H1 (cell line): ENCODE measurements around the gene TMCC3. TPM values are rescaled to one million over a fixed set of nuclear protein-coding genes. Genes with fewer than 3 reads are reported as not detected.

Experiments
- CTCF ChIA-PET: fragments of 300-600 bp; sonication (Branson Sonifier 250); formaldehyde crosslinking; loops from one replicate; lab custom pipeline; 2021; ENCODE audit not compliant: partially characterized antibody; lab: Charles Lee
- POLR2A ChIA-PET: fragments of 300-600 bp; sonication (Branson Sonifier 250); formaldehyde crosslinking; loops from one replicate; lab custom pipeline; 2021; ENCODE audit warnings: inconsistent platforms; ENCODE audit not compliant: partially characterized antibody; lab: Charles Lee
- DNase-seq, 2 experiments: peaks; one replicate each; pipeline versions ENCODE4 v3.0.0 to v3.0.0-alpha.2; 2010 to 2022; ENCODE audit warnings: low spot score in 2 of 2, low read depth in 1 of 2, mixed read lengths in 1 of 2
- FAIRE-seq: peaks from 2 replicates; lab custom pipeline; 2011; peaks lifted over from hg19 to GRCh38; lab: Jason Lieb, UNC
- H2AFZ ChIP-seq: 2 replicates; pipeline ENCODE4 v1.8.1; 2012; ENCODE audit warnings: low read length, inconsistent platforms
- H2AK5ac ChIP-seq: 2 replicates; pipeline ENCODE4 v1.6.1; 2013; ENCODE audit warnings: low read depth, low read length
- H2BK120ac ChIP-seq: replicated peaks from 2 replicates; pipeline ENCODE3; 2013; ENCODE audit warnings: low read depth, low read length, inconsistent platforms
- H2BK12ac ChIP-seq: 2 replicates; pipeline ENCODE4 v1.6.1; 2013; ENCODE audit warnings: low read depth, low read length
- H2BK15ac ChIP-seq: 2 replicates; pipeline ENCODE4 v1.6.1; 2013; ENCODE audit warnings: low read length
- H2BK20ac ChIP-seq: 2 replicates; pipeline ENCODE4 v1.6.1; 2013; ENCODE audit warnings: low read length
- H2BK5ac ChIP-seq: 2 replicates; pipeline ENCODE4 v1.6.1; 2013; ENCODE audit warnings: low read depth, low read length
- H3K14ac ChIP-seq: 2 replicates; pipeline ENCODE4 v1.6.1; 2013; ENCODE audit warnings: inconsistent platforms; ENCODE audit not compliant: insufficient read length
- H3K18ac ChIP-seq: 2 replicates; pipeline ENCODE4 v1.6.1; 2013; ENCODE audit warnings: low read length; ENCODE audit errors: extremely low read depth
- H3K23ac ChIP-seq: 2 replicates; pipeline ENCODE4 v1.6.1; 2013; ENCODE audit warnings: inconsistent platforms; ENCODE audit not compliant: insufficient read length
- H3K23me2 ChIP-seq: 2 replicates; pipeline ENCODE4 v1.6.1; 2013; ENCODE audit warnings: low read depth, low read length
- H3K27ac ChIP-seq: 2 replicates; pipeline ENCODE4 v1.6.1; 2011; ENCODE audit warnings: low read depth, low read length, inconsistent platforms
- H3K27me3 ChIP-seq, 4 experiments: replicated peaks in 1 of 4; 1 replicate in 1 of 4; 2 replicates in 3 of 4; pipeline versions ENCODE4 v1.6.1 to v1.8.1; 2011 to 2013; ENCODE audit warnings: low read length in 3 of 4, mild to moderate bottlenecking in 3 of 4, inconsistent platforms in 2 of 4, mixed read lengths in 2 of 4, moderate library complexity in 1 of 4; ENCODE audit not compliant: control insufficient read depth in 3 of 4, insufficient read depth in 3 of 4; ENCODE audit errors: extremely low read depth in 1 of 4
- H3K36me3 ChIP-seq, 4 experiments: 2 replicates each; pipeline versions ENCODE4 v1.6.1 to v1.8.1; 2011 to 2013; ENCODE audit warnings: mild to moderate bottlenecking in 4 of 4, low read length in 3 of 4, moderate library complexity in 2 of 4, control low read depth in 1 of 4, inconsistent platforms in 1 of 4; ENCODE audit not compliant: insufficient read depth in 4 of 4, control insufficient read depth in 2 of 4
- H3K4ac ChIP-seq: replicated peaks from 2 replicates; pipeline ENCODE3; 2013; ENCODE audit warnings: low read length, low read depth, mixed read lengths, inconsistent platforms; ENCODE audit not compliant: insufficient read length
- H3K4me1 ChIP-seq, 4 experiments: replicated peaks in 1 of 4; 1 replicate in 1 of 4; 2 replicates in 3 of 4; pipeline versions ENCODE4 v1.6.1 to v1.8.1; 2011 to 2013; ENCODE audit warnings: low read length in 3 of 4, inconsistent platforms in 2 of 4, mixed read lengths in 1 of 4; ENCODE audit not compliant: insufficient read depth in 4 of 4, control insufficient read depth in 3 of 4
- H3K4me2 ChIP-seq, 2 experiments: 2 replicates each; pipeline versions ENCODE4 v1.6.1 to v1.8.1; 2011 to 2013; ENCODE audit warnings: low read depth in 2 of 2, low read length in 2 of 2, control low read depth in 1 of 2, inconsistent platforms in 1 of 2, mild to moderate bottlenecking in 1 of 2; ENCODE audit not compliant: insufficient read depth in 1 of 2
- H3K4me3 ChIP-seq, 4 experiments: fragments of 200-600, 300-600 bp in 1 of 4; sonication (generic), shearing (Covaris generic), sonication (Bioruptor Twin) in 1 of 4; 2 replicates each; pipeline versions ENCODE4 v1.5.1 to v1.8.1; 2011 to 2016; ENCODE audit warnings: low read length in 4 of 4, low read depth in 3 of 4, control low read depth in 2 of 4, inconsistent platforms in 2 of 4, mild to moderate bottlenecking in 2 of 4, mixed read lengths in 1 of 4, moderate library complexity in 1 of 4; ENCODE audit not compliant: insufficient read depth in 2 of 4; ENCODE audit errors: extremely low read depth in 1 of 4
- H3K56ac ChIP-seq: replicated peaks from 2 replicates; pipeline ENCODE3; 2013; ENCODE audit warnings: low read depth, mild to moderate bottlenecking, mixed read lengths, low read length, inconsistent platforms; ENCODE audit not compliant: insufficient read length
- H3K79me1 ChIP-seq: 2 replicates; pipeline ENCODE4 v1.6.1; 2013; ENCODE audit warnings: low read depth, low read length, control low read depth
- H3K79me2 ChIP-seq, 2 experiments: 2 replicates each; pipeline versions ENCODE4 v1.6.1 to v1.8.1; 2012 to 2013; ENCODE audit warnings: low read length in 2 of 2, mild to moderate bottlenecking in 2 of 2, inconsistent platforms in 1 of 2; ENCODE audit not compliant: insufficient read depth in 2 of 2, control insufficient read depth in 1 of 2
- H3K9ac ChIP-seq, 4 experiments: replicated peaks in 1 of 4; 1 replicate in 1 of 4; 2 replicates in 3 of 4; pipeline versions ENCODE4 v1.6.1 to v1.8.1; 2011 to 2013; ENCODE audit warnings: low read depth in 3 of 4, low read length in 3 of 4, control low read depth in 2 of 4, mild to moderate bottlenecking in 2 of 4, moderate library complexity in 2 of 4, inconsistent platforms in 1 of 4; ENCODE audit errors: extremely low read depth in 1 of 4
- H3K9me3 ChIP-seq, 2 experiments: 2 replicates each; pipeline versions ENCODE4 v1.6.1 to v1.8.1; 2012 to 2013; ENCODE audit warnings: mild to moderate bottlenecking in 2 of 2, moderate library complexity in 2 of 2, control low read depth in 1 of 2, inconsistent platforms in 1 of 2, low read depth in 1 of 2, low read length in 1 of 2, mixed read lengths in 1 of 2; ENCODE audit not compliant: insufficient read depth in 2 of 2
- H4K20me1 ChIP-seq, 2 experiments: replicated peaks in 1 of 2; 2 replicates each; pipeline versions ENCODE3 to v1.8.1; 2011 to 2013; ENCODE audit warnings: inconsistent platforms in 2 of 2, low read length in 2 of 2, mild to moderate bottlenecking in 1 of 2; ENCODE audit not compliant: insufficient read depth in 2 of 2, control insufficient read depth in 1 of 2
- H4K5ac ChIP-seq: 2 replicates; pipeline ENCODE4 v1.6.1; 2013; ENCODE audit warnings: low read length, low read depth, mixed read lengths, inconsistent platforms; ENCODE audit not compliant: insufficient read length
- H4K8ac ChIP-seq: 2 replicates; pipeline ENCODE4 v1.8.0; 2013; ENCODE audit warnings: mild to moderate bottlenecking, moderate library complexity, low read length, inconsistent platforms; ENCODE audit not compliant: insufficient read depth; ENCODE audit errors: extremely low read depth
- H4K91ac ChIP-seq: replicated peaks from 2 replicates; pipeline ENCODE3; 2013; ENCODE audit warnings: low read length, mixed read lengths, inconsistent platforms; ENCODE audit not compliant: insufficient read length
- CEBPB ChIP-seq: IDR thresholded peaks from 2 replicates; pipeline ENCODE4 v1.6.1; 2012; ENCODE audit warnings: low read depth, low read length
- CTBP2 ChIP-seq: IDR thresholded peaks from 2 replicates; pipeline ENCODE4 v1.7.0; 2011; ENCODE audit warnings: borderline replicate concordance, mild to moderate bottlenecking, moderate library complexity, mixed read lengths, low read length; ENCODE audit not compliant: insufficient read depth, insufficient read length
- EGR1 ChIP-seq: IDR thresholded peaks from 2 replicates; pipeline ENCODE4 v1.6.1; 2011; ENCODE audit warnings: low read depth, low read length, borderline replicate concordance
- JUND ChIP-seq: IDR thresholded peaks from 2 replicates; pipeline ENCODE4 v1.6.1; 2011; ENCODE audit warnings: mild to moderate bottlenecking, improper control_type of control experiment, low read length
- KDM1A ChIP-seq: fragments of 200-600, 300-600 bp; sonication (generic); IDR thresholded peaks from 2 replicates; pipeline ENCODE4 v1.7.1; 2016; ENCODE audit warnings: mild to moderate bottlenecking, low read length, borderline replicate concordance
- MAFK ChIP-seq: IDR thresholded peaks from 2 replicates; pipeline ENCODE4 v1.6.1; 2012; ENCODE audit warnings: low read depth, mild to moderate bottlenecking, improper control_type of control experiment, low read length
- NANOG ChIP-seq: IDR thresholded peaks from 2 replicates; pipeline ENCODE4 v1.6.1; 2011; ENCODE audit warnings: low read length, low read depth, mild to moderate bottlenecking, inconsistent platforms; ENCODE audit not compliant: insufficient read depth, poor library complexity, severe bottlenecking
- PHF8 ChIP-seq: fragments of 200-600 bp; sonication (generic); conservative IDR thresholded peaks from 2 replicates; pipeline ENCODE4 v1.7.1; 2012; ENCODE audit warnings: low read depth, mild to moderate bottlenecking, inconsistent platforms, low read length, moderate library complexity
- POLR2A ChIP-seq, 2 experiments: IDR thresholded peaks; 1 replicate in 1 of 2; 2 replicates in 1 of 2; pipeline ENCODE4 v1.6.1; 2011; ENCODE audit warnings: low read depth in 2 of 2, low read length in 2 of 2, mild to moderate bottlenecking in 2 of 2; ENCODE audit errors: control extremely low read depth in 1 of 2
- RBBP5 ChIP-seq: IDR thresholded peaks from 2 replicates; pipeline ENCODE4 v1.7.1; 2012; ENCODE audit warnings: low read depth, mild to moderate bottlenecking, inconsistent platforms, low read length, moderate library complexity, borderline replicate concordance
- RXRA ChIP-seq: IDR thresholded peaks from 2 replicates; pipeline ENCODE4 v1.6.1; 2011; ENCODE audit warnings: low read depth, mild to moderate bottlenecking, low read length, moderate library complexity; ENCODE audit not compliant: insufficient read depth
- SRF ChIP-seq: IDR thresholded peaks from 2 replicates; pipeline ENCODE4 v1.6.1; 2011; ENCODE audit warnings: mild to moderate bottlenecking, low read depth, low read length, moderate library complexity
- WGBS, 2 experiments: shearing (Covaris generic) in 1 of 2; methylation state at CpG; one replicate each; pipeline versions ENCODE4 v1.1.6 to v1.1.7; 2013 to 2015; ENCODE audit warnings: low lambda C conversion rate in 2 of 2, mixed read lengths in 2 of 2, inconsistent platforms in 1 of 2, low coverage in 1 of 2, missing lambda C conversion rate in 1 of 2; ENCODE audit not compliant: insufficient replicate concordance in 2 of 2, insufficient coverage in 1 of 2, insufficient read length in 1 of 2; ENCODE audit errors: extremely low coverage in 1 of 2, missing lambda C conversion rate in 1 of 2; 5-methylcytosine and 5-hydroxymethylcytosine counted together
- polyA plus RNA-seq, 7 experiments: library from polyadenylated mRNA; depleted of rRNA in 3 of 7; stranded (reverse) in 5 of 7; unstranded in 2 of 7; fragments of >200 nt in 5 of 7; fragments of 200-250 nt in 2 of 7; gene quantifications; 1 replicate in 5 of 7; 2 replicates in 1 of 7; 4 replicates in 1 of 7; pipeline versions ENCODE4 v1.2.1 to v1.2.3, GENCODE V29; 2011 to 2013; ENCODE audit warnings: missing spikeins in 2 of 7, mixed read lengths in 2 of 7
- total RNA-seq: library from RNA; stranded (reverse); fragmentation: NEBNext Ultra II Directional; extraction: Animal tissue kit (Norgen Biotek cat#: 25700); gene quantifications from 2 replicates; pipeline ENCODE4 v1.2.1, GENCODE V29; 2021
- TF ChIP-seq, protein P1 (sequence below): IDR thresholded peaks from 2 replicates; pipeline ENCODE4 v1.6.1; 2011; ENCODE audit warnings: low read depth, mild to moderate bottlenecking, low read length; ENCODE audit not compliant: insufficient read depth

Gene TMCC3
- total and polyA plus RNA-seq, 2 of the 8 experiments (the other 6 are each of a cell fraction or from before 2014, with no cell fraction given): 1.7 to 4.1 TPM

DNA sequence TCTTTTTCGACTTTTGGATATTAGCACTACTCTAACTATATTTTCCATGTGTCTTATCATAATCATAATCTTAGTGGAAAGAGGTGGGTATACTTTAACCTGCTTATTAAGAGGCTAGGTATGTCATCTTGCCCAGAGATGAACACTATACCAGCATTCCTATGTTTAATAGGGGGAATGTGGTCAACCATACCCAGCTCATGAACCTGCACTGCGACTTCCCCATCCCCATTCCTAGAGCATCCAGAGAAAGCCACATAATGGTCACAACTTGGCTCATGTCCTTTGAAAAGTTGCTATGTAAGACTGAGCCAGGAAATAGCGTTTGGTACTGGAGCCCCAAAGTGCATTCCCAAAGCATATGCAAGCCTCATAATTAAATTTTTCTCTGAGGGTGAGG is 55.2 kb downstream of the TMCC3 start:
- ChIA-PET CTCF (interaction anchor here (1.5 kb wide), 1 partner anchor 9 kb away, joined by 7 read pairs; no protein-coding TSS in a partner anchor), POLR2A (interaction anchor here (1.8 kb wide), 1 partner anchor 56 kb away, joined by 3 read pairs; no protein-coding TSS in a partner anchor)
- no peak overlapping the region for H2AFZ ChIP-seq
- H3K18ac ChIP-seq: no peak overlapping the region
- 81% methylated on average over 3 of the region's 3 CpGs; no CpG with 5 or more reads in 1 of the 2 experiments for WGBS, 2 experiments
- no peak overlapping the region for H2BK120ac ChIP-seq
- H2AK5ac ChIP-seq: no peak overlapping the region
- no peak overlapping the region for H3K23ac ChIP-seq
- H3K9ac ChIP-seq: no peak overlapping the region
- FAIRE-seq (no peak), DNase-seq (no peak)
- no peaks in the 10 kb centered on the region for H3K79me2 ChIP-seq
- H3K14ac ChIP-seq: no peak overlapping the region
- H3K4me1 ChIP-seq: peaks cover 0 to 3% (median under 1%) of the 10 kb centered on the region in 4 experiments; a peak in 2 of 7 replicates
- TF ChIP-seq JUND (no peak), PHF8 (no peak), CTBP2 (no peak), SRF (no peak), KDM1A (no peak), EGR1 (no peak), RXRA (no peak), MAFK (no peak), NANOG (no peak), POLR2A (IDR thresholded peaks at IDR 0.05; ENCODE audit: control extremely low read depth in 1 of 2, low read depth in 2 of 2, low read length in 2 of 2) (no peak), CEBPB (no peak), RBBP5 (no peak)
- TF ChIP-seq, protein P1, sequence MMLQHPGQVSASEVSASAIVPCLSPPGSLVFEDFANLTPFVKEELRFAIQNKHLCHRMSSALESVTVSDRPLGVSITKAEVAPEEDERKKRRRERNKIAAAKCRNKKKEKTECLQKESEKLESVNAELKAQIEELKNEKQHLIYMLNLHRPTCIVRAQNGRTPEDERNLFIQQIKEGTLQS: no peak
- H4K8ac ChIP-seq: no peak overlapping the region
- no peak overlapping the region for H3K56ac ChIP-seq
- H4K5ac ChIP-seq: no peak overlapping the region
- no peak overlapping the region for H3K27ac ChIP-seq
- H3K79me1 ChIP-seq: no peaks in the 10 kb centered on the region
- no peaks in the 10 kb centered on the region for H3K23me2 ChIP-seq
- no peak overlapping the region for H4K91ac ChIP-seq
- no peak overlapping the region for H3K4ac ChIP-seq
- H4K20me1 ChIP-seq: no peaks in the 10 kb centered on the region
- H2BK12ac ChIP-seq: no peak overlapping the region
- no peak overlapping the region for H3K4me2 ChIP-seq
- no peaks in the 10 kb centered on the region for H3K36me3 ChIP-seq
- H2BK20ac ChIP-seq: no peak overlapping the region
- no peaks in the 10 kb centered on the region for H3K9me3 ChIP-seq
- H3K27me3 ChIP-seq: no peaks in the 10 kb centered on the region
- H2BK15ac ChIP-seq: no peak overlapping the region
- no peak overlapping the region for H2BK5ac ChIP-seq
- H3K4me3 ChIP-seq: no peak overlapping the region
